ENCODE measurements around the gene ARHGAP10. TPM values are rescaled to one million over a fixed set of nuclear protein-coding genes. Genes with fewer than 3 reads are reported as not detected.

Gene ARHGAP10
- total RNA-seq, 1 experiment from 2014 or later, result 36.6 TPM

DNA sequence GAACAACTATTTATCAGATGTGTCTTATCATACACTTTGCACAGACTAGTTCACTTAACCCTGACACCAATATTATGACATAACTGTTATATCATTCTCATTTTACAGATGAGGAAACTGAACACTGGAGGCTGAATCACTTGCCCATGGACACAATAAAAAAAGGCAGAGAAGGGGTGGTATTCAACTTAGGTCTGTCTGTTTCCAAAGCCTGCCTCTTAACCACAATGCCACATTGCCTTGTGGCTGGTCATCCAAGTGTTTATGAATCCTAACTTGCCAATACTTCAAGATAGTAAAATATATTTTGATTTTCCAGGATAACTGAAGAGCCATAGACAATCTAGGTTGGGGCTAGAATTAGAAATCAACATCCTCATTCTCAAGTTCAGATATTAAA lies 382.5 kb downstream of the ARHGAP10 start:
- ChIA-PET POLR2A (no interaction called here), CTCF (no interaction called here)
- no peak for TF ChIP-seq CTCF (IDR thresholded peaks at IDR 0.05; ENCODE audit: insufficient read depth in 1 of 2, low read depth in 1 of 2, low read length in 1 of 2, severe bottlenecking in 1 of 2, unreplicated experiment in 1 of 2)
- peaks cover 5% of the 10 kb centered on the region for H3K27me3 Mint-ChIP-seq (ENCODE audit: insufficient read depth, unreplicated experiment)
- no peaks in the 10 kb centered on the region for H3K27me3 ChIP-seq (replicated peaks; ENCODE audit: control insufficient read depth, insufficient read depth, low read length)
- H3K36me3 ChIP-seq (ENCODE audit: control insufficient read depth, insufficient read depth, low read length), result no peaks in the 10 kb centered on the region
- H3K9me3 ChIP-seq, result no peaks in the 10 kb centered on the region
- intact Hi-C loops (cut with micrococcal nuclease; ENCODE audit: unreplicated experiment), result no loop called here
- no peak overlapping the region for H3K27ac Mint-ChIP-seq (ENCODE audit: unreplicated experiment)
- no peaks in the 10 kb centered on the region for H3K36me3 Mint-ChIP-seq (ENCODE audit: insufficient read depth, unreplicated experiment)
- DNase-seq, result no peak
- H3K4me3 ChIP-seq (ENCODE audit: low read depth, low read length), result no peak overlapping the region
- H3K4me1 Mint-ChIP-seq (ENCODE audit: low read depth, unreplicated experiment), result no peaks in the 10 kb centered on the region
- no TSS peak for BruUV-seq (replicated peaks)
- H3K4me3 Mint-ChIP-seq (ENCODE audit: unreplicated experiment), result no peak overlapping the region
- no peaks in the 10 kb centered on the region for H3K9me3 Mint-ChIP-seq (ENCODE audit: unreplicated experiment)
- H3K4me1 ChIP-seq, result no peaks in the 10 kb centered on the region

DNA sequence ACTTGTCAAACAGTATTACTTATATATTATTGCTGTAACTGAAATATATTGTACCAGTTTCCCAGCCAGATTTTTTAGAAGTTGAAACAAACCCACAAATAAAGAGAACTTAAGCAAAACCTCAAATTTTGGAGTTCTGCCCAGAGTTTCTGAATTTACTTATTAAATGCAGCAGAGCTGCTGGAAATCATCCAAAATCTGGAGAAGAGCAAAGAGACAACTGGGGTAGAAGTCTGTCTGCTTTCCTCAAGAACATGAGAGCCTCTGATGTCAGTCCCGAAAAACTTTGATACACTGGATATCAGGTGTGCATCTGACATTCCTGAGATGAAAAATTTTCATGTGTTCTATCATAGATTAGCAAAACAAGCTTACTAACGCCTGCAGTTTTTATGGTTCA lies 384.4 kb downstream of the ARHGAP10 start:
- BruUV-seq (replicated peaks), result no TSS peak
- intact Hi-C loops (cut with micrococcal nuclease; ENCODE audit: unreplicated experiment), result no loop called here
- Histone ChIP-seq H3K4me3 (ENCODE audit: low read depth, low read length) (no peak overlapping the region), H3K4me1 (no peaks in the 10 kb centered on the region), H3K9me3 (no peaks in the 10 kb centered on the region), H3K27me3 (replicated peaks; ENCODE audit: control insufficient read depth, insufficient read depth, low read length) (no peaks in the 10 kb centered on the region), H3K36me3 (ENCODE audit: control insufficient read depth, insufficient read depth, low read length) (no peaks in the 10 kb centered on the region)
- Mint-ChIP-seq H3K27ac (ENCODE audit: unreplicated experiment) (no peak overlapping the region), H3K27me3 (ENCODE audit: insufficient read depth, unreplicated experiment) (peaks cover 5% of the 10 kb centered on the region), H3K36me3 (ENCODE audit: insufficient read depth, unreplicated experiment) (no peaks in the 10 kb centered on the region), H3K4me1 (ENCODE audit: low read depth, unreplicated experiment) (no peaks in the 10 kb centered on the region), H3K9me3 (ENCODE audit: unreplicated experiment) (peaks cover 3% of the 10 kb centered on the region), H3K4me3 (ENCODE audit: unreplicated experiment) (no peak overlapping the region)
- ChIA-PET CTCF (no interaction called here), POLR2A (no interaction called here)
- TF ChIP-seq CTCF (IDR thresholded peaks at IDR 0.05; ENCODE audit: insufficient read depth in 1 of 2, low read depth in 1 of 2, low read length in 1 of 2, severe bottlenecking in 1 of 2, unreplicated experiment in 1 of 2), result no peak
- DNase-seq, result no peak

DNA sequence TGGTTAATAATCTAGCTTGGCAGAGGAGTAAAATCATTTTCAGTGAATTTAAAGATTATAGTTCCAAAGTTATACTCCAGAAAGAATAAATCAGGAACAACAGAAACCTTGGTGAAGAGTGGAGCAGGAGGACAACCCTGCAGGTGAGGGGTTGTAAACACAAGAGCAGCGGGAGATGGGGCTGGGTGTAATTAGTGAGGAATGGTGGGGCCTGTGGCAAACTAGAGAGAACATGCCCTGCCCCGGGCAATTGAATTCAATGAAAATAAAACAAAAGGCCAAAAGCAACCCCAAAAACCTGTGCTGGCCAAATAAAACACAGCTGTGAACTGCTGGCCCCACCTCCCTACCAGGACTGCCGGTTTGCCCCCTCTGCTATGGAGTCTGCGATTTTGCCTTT lies 385.1 kb downstream of the ARHGAP10 start:
- CTCF ChIA-PET, result no interaction called here
- Histone ChIP-seq H3K27me3 (replicated peaks; ENCODE audit: control insufficient read depth, insufficient read depth, low read length) (no peaks in the 10 kb centered on the region), H3K36me3 (ENCODE audit: control insufficient read depth, insufficient read depth, low read length) (no peaks in the 10 kb centered on the region), H3K4me1 (no peaks in the 10 kb centered on the region), H3K9me3 (no peaks in the 10 kb centered on the region; the same call in 1 of the 2 replicates), H3K4me3 (ENCODE audit: low read depth, low read length) (no peak overlapping the region)
- H3K4me3 Mint-ChIP-seq (ENCODE audit: unreplicated experiment), result no peak overlapping the region
- no peaks in the 10 kb centered on the region for H3K36me3 Mint-ChIP-seq (ENCODE audit: insufficient read depth, unreplicated experiment)
- TF ChIP-seq CTCF (IDR thresholded peaks at IDR 0.05; ENCODE audit: insufficient read depth in 1 of 2, low read depth in 1 of 2, low read length in 1 of 2, severe bottlenecking in 1 of 2, unreplicated experiment in 1 of 2), result no peak
- H3K27me3 Mint-ChIP-seq (ENCODE audit: insufficient read depth, unreplicated experiment), result peaks cover 5% of the 10 kb centered on the region
- no peak overlapping the region for H3K27ac Mint-ChIP-seq (ENCODE audit: unreplicated experiment)
- no peak for DNase-seq
- intact Hi-C loops (cut with micrococcal nuclease; ENCODE audit: unreplicated experiment), result no loop called here
- peaks cover 10% of the 10 kb centered on the region for H3K9me3 Mint-ChIP-seq (ENCODE audit: unreplicated experiment)
- H3K4me1 Mint-ChIP-seq (ENCODE audit: low read depth, unreplicated experiment), result no peaks in the 10 kb centered on the region
- BruUV-seq (replicated peaks), result no TSS peak
- POLR2A ChIA-PET, result no interaction called here
